B cell (primary cell): ENCODE data around the gene USP6NL. TPM values are rescaled to one million over a fixed set of nuclear protein-coding genes. Genes with fewer than 3 reads are reported as not detected.

Experiments used
- ATAC-seq: fragments of 200-7000 bp; cut with Tn5 transposase; one replicate; pipeline ENCODE4 v1.10.0; 2021; ENCODE audit warnings: low read depth, mild to moderate bottlenecking, moderate number of reproducible peaks, moderate library complexity
- CTCF ChIA-PET: fragments of 350-600 bp; sonication (Branson Sonifier 250); formaldehyde crosslinking; loops from one replicate; lab custom pipeline; 2021; ENCODE audit warnings: antibody characterized with exemption, inconsistent platforms; lab: Charles Lee
- POLR2A ChIA-PET: fragments of 350-600 bp; sonication (Branson Sonifier 250); formaldehyde crosslinking; loops from one replicate; lab custom pipeline; 2021; ENCODE audit warnings: antibody characterized with exemption; lab: Charles Lee
- DNase-seq: peaks from one replicate; pipeline ENCODE4 v3.0.0; 2013
- H2AFZ ChIP-seq: 2 replicates; pipeline ENCODE4 v1.6.1; 2012; ENCODE audit warnings: mild to moderate bottlenecking, low read depth, low read length; ENCODE audit not compliant: insufficient read depth, poor library complexity, severe bottlenecking
- H3K27ac ChIP-seq, 2 donors: 1 replicate in 1 of 2; 2 replicates in 1 of 2; pipeline ENCODE4 v1.5.1; 2012 to 2013; ENCODE audit warnings: low read length in 2 of 2, mild to moderate bottlenecking in 2 of 2, moderate library complexity in 1 of 2
- H3K27me3 ChIP-seq, 4 experiments: fragments of 200-600 bp in 1 of 4; sonication (generic) in 1 of 4; replicated peaks in 1 of 4; 1 replicate in 2 of 4; 2 replicates in 2 of 4; pipeline versions ENCODE4 v1.6.1 to v1.7.0; 2013 to 2016; ENCODE audit warnings: low read length in 3 of 4, mild to moderate bottlenecking in 2 of 4, mixed read lengths in 1 of 4, moderate library complexity in 1 of 4; ENCODE audit not compliant: insufficient read depth in 4 of 4, control insufficient read depth in 3 of 4; ENCODE audit errors: control extremely low read depth in 1 of 4
- H3K36me3 ChIP-seq, 2 experiments: replicated peaks in 1 of 2; 1 replicate in 1 of 2; 2 replicates in 1 of 2; pipeline versions ENCODE4 v1.6.1 to v1.7.1; 2013; ENCODE audit warnings: low read length in 1 of 2; ENCODE audit not compliant: insufficient read depth in 2 of 2, control insufficient read depth in 1 of 2; ENCODE audit errors: control extremely low read depth in 1 of 2, extremely low read depth in 1 of 2
- H3K4me1 ChIP-seq, 2 donors: fragments of 200-600 bp in 1 of 2; sonication (generic) in 1 of 2; 1 replicate in 1 of 2; 2 replicates in 1 of 2; pipeline versions ENCODE4 v1.5.1 to v1.6.1; 2013 to 2017; ENCODE audit warnings: low read length in 2 of 2; ENCODE audit not compliant: control insufficient read depth in 2 of 2, insufficient read depth in 2 of 2
- H3K4me2 ChIP-seq: replicated peaks from 2 replicates; pipeline ENCODE3; 2012; ENCODE audit warnings: mild to moderate bottlenecking, low read depth, low read length; ENCODE audit not compliant: poor library complexity, severe bottlenecking
- H3K4me3 ChIP-seq, 5 experiments: fragments of 200-600 bp in 1 of 5; sonication (generic) in 1 of 5; 1 replicate in 3 of 5; 2 replicates in 2 of 5; pipeline versions ENCODE4 v1.5.1 to v1.7.0; 2011 to 2016; ENCODE audit warnings: low read length in 4 of 5, mild to moderate bottlenecking in 4 of 5, low read depth in 2 of 5, control low read depth in 1 of 5, moderate library complexity in 1 of 5; ENCODE audit not compliant: insufficient read depth in 1 of 5; ENCODE audit errors: control extremely low read depth in 1 of 5, extremely low read depth in 1 of 5
- H3K79me2 ChIP-seq: fragments of 200-600 bp; sonication (generic); one replicate; pipeline ENCODE4 v1.6.0; 2016; ENCODE audit warnings: low read length; ENCODE audit not compliant: control insufficient read depth, insufficient read depth
- H3K9ac ChIP-seq: fragments of 200-600 bp; sonication (generic); 2 replicates; pipeline ENCODE4 v1.6.1; 2017; ENCODE audit warnings: mild to moderate bottlenecking, low read length, moderate library complexity
- H3K9me3 ChIP-seq, 3 donors: one replicate each; pipeline versions ENCODE4 v1.6.1 to v1.7.1; 2013; ENCODE audit warnings: low read length in 2 of 3; ENCODE audit not compliant: control insufficient read depth in 2 of 3, insufficient read depth in 1 of 3; ENCODE audit errors: control extremely low read depth in 1 of 3
- H4K20me1 ChIP-seq: 2 replicates; pipeline ENCODE4 v1.6.0; 2012; ENCODE audit warnings: mild to moderate bottlenecking, low read length; ENCODE audit not compliant: insufficient read depth, control insufficient read depth, poor library complexity, severe bottlenecking
- H3K27ac Mint-ChIP-seq: one replicate; pipeline ENCODE4 v1.8.0; 2021; ENCODE audit warnings: mixed read lengths
- H3K27me3 Mint-ChIP-seq: one replicate; pipeline ENCODE4 v1.8.0; 2021; ENCODE audit warnings: mixed read lengths
- H3K4me1 Mint-ChIP-seq: one replicate; pipeline ENCODE4 v1.8.0; 2021; ENCODE audit warnings: mixed read lengths
- H3K4me3 Mint-ChIP-seq: one replicate; pipeline ENCODE4 v1.8.0; 2021; ENCODE audit warnings: mixed read lengths
- H3K9me3 Mint-ChIP-seq: one replicate; pipeline ENCODE4 v1.8.0; 2022; ENCODE audit warnings: mixed read lengths; ENCODE audit not compliant: insufficient read depth
- EZH2 ChIP-seq: IDR thresholded peaks from 2 replicates; pipeline ENCODE4 v1.6.1; 2012; ENCODE audit warnings: borderline replicate concordance, low read depth, mild to moderate bottlenecking, moderate library complexity, low read length; ENCODE audit not compliant: insufficient read depth, poor library complexity, severe bottlenecking
- WGBS: methylation state at CpG from one replicate; pipeline ENCODE4 v1.1.5; 2013; ENCODE audit warnings: missing lambda C conversion rate; ENCODE audit not compliant: insufficient coverage; 5-methylcytosine and 5-hydroxymethylcytosine counted together
- intact Hi-C: fragments of 100-400 bp; cut with micrococcal nuclease; formaldehyde crosslinking; loops from one replicate; pipeline ENCODE4 v1.10.0; 2022
- polyA plus RNA-seq: library from polyadenylated mRNA; depleted of rRNA; stranded (reverse); fragments of >200 nt; gene quantifications from 2 replicates; pipeline ENCODE4 v1.2.3, GENCODE V29; 2012
- total RNA-seq, 2 donors: library from RNA; stranded (reverse); fragments of 120-200 nt in 1 of 2; gene quantifications; 1 replicate in 1 of 2; 2 replicates in 1 of 2; pipeline versions ENCODE4 v1.2.3 to v1.2.4, GENCODE V29; 2013 to 2022
- TF ChIP-seq, protein P1 (sequence below): fragments of 200-600 bp; IDR thresholded peaks from one replicate; pipeline ENCODE4 v1.8.0; 2022; ENCODE audit warnings: antibody characterized with exemption, mild to moderate bottlenecking

Gene USP6NL
- total and polyA plus RNA-seq, 2 donors (not counting 1 experiment from before 2014, with no cell fraction given) = 27.0 to 61.5 TPM

GRCh38 chr10:11505639-11506038, 105.8 kb downstream of the USP6NL start:
- intact Hi-C loops = no loop called here
- 84% methylated on average over 3 of the region's 3 CpGs for WGBS
- no peak overlapping the region for H3K4me2 ChIP-seq
- no peak overlapping the region for H2AFZ ChIP-seq
- Mint-ChIP-seq H3K27ac (peak overlapping the region; percentile 28), H3K4me3 (no peak overlapping the region), H3K9me3 (no peaks in the 10 kb centered on the region), H3K27me3 (no peaks in the 10 kb centered on the region), H3K4me1 (peaks cover 21% of the 10 kb centered on the region)
- TF ChIP-seq, protein P1, sequence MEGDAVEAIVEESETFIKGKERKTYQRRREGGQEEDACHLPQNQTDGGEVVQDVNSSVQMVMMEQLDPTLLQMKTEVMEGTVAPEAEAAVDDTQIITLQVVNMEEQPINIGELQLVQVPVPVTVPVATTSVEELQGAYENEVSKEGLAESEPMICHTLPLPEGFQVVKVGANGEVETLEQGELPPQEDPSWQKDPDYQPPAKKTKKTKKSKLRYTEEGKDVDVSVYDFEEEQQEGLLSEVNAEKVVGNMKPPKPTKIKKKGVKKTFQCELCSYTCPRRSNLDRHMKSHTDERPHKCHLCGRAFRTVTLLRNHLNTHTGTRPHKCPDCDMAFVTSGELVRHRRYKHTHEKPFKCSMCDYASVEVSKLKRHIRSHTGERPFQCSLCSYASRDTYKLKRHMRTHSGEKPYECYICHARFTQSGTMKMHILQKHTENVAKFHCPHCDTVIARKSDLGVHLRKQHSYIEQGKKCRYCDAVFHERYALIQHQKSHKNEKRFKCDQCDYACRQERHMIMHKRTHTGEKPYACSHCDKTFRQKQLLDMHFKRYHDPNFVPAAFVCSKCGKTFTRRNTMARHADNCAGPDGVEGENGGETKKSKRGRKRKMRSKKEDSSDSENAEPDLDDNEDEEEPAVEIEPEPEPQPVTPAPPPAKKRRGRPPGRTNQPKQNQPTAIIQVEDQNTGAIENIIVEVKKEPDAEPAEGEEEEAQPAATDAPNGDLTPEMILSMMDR = no peak
- no peak for TF ChIP-seq EZH2
- ChIA-PET POLR2A (no interaction called here), CTCF (interaction anchor here (0.6 to 5.9 kb wide), 3 partner anchors 10 to 275 kb away, joined by 3 to 30 read pairs (median 14); no protein-coding TSS in a partner anchor)
- peaks cover 5 to 45% of the 10 kb centered on the region in 2 experiments for H3K36me3 ChIP-seq
- H3K79me2 ChIP-seq = peaks cover 47% of the 10 kb centered on the region
- no peaks in the 10 kb centered on the region for H3K9me3 ChIP-seq
- H3K27me3 ChIP-seq = no peaks in the 10 kb centered on the region
- H3K9ac ChIP-seq = no peak overlapping the region
- H3K4me3 ChIP-seq = no peak overlapping the region
- no peaks in the 10 kb centered on the region for H3K4me1 ChIP-seq
- no peak for ATAC-seq
- no peak overlapping the region for H3K27ac ChIP-seq
- peaks cover 40% of the 10 kb centered on the region for H4K20me1 ChIP-seq
- no peak for DNase-seq

DNA sequence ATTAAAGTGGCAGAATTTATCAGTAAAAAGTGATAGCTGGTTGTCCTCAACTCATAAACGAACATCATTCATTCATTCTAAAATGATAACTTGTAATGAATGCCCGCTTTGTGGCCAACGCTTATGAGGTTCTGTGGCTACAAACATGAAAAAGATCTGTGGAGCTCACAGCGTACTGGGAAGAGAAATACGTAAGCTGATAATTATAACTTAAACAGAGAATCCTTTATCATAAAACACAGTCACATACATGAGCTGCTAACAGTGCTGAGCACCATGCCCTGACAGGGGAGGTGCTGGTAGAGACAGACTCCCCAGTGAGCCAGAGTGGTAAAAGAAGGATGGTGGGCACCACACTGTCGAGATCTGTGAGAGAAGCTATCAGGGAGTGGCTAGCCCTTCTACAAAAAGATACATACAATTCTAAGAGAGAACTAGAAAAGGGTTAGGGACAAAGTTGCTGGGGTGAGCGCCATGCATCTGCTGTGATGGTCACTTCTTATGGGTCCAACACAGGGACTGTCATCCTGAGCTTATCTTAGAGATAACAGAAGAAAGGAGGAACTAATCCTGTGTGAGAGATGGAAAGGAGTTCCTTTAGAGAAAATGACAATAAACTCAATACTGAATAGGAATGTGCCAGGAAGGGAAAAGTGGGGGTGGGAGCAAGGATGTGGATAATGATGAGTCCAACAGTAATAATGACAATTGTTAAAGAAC, 106.7 kb downstream of the USP6NL start:
- H3K4me3 Mint-ChIP-seq = no peak overlapping the region
- no peaks in the 10 kb centered on the region for H3K9me3 Mint-ChIP-seq
- peaks cover 34% of the 10 kb centered on the region for H4K20me1 ChIP-seq
- 100% methylated on average over 1 of the region's 7 CpGs for WGBS
- no peaks in the 10 kb centered on the region for H3K4me1 ChIP-seq
- H3K9me3 ChIP-seq = no peaks in the 10 kb centered on the region
- ATAC-seq (no peak), DNase-seq (no peak)
- peaks cover 21% of the 10 kb centered on the region for H3K4me1 Mint-ChIP-seq
- no peak overlapping the region for H2AFZ ChIP-seq
- no peak overlapping the region for H3K27ac ChIP-seq
- H3K27me3 ChIP-seq = no peaks in the 10 kb centered on the region
- intact Hi-C loops = no loop called here
- no peak overlapping the region for H3K9ac ChIP-seq
- H3K27me3 Mint-ChIP-seq = no peaks in the 10 kb centered on the region
- H3K4me2 ChIP-seq = no peak overlapping the region
- H3K79me2 ChIP-seq = peaks cover 43% of the 10 kb centered on the region
- ChIA-PET CTCF (interaction anchor here (2.4 to 5.9 kb wide), 2 partner anchors 11 to 254 kb away, joined by 14 to 30 read pairs; no protein-coding TSS in a partner anchor), POLR2A (no interaction called here)
- peaks cover 3 to 53% of the 10 kb centered on the region in 2 experiments for H3K36me3 ChIP-seq
- peak overlapping the region; percentile 28 for H3K27ac Mint-ChIP-seq
- TF ChIP-seq, protein P1 = no peak
- no peak overlapping the region for H3K4me3 ChIP-seq
